Stimulated activated CD8-positive, alpha-beta memory T cell treated with anti-CD3 and anti-CD28 coated beads, Interleukin-4, amount 100 ng/mL, for 4 hours (primary cell): ENCODE results near the gene GRM3.

Source experiments
- DNase-seq, 2 donors: peaks; one replicate each; pipeline ENCODE4 v3.0.0-alpha.2; 2020; ENCODE audit warnings: low read depth in 2 of 2, low spot score in 1 of 2

Gene GRM3

DNA sequence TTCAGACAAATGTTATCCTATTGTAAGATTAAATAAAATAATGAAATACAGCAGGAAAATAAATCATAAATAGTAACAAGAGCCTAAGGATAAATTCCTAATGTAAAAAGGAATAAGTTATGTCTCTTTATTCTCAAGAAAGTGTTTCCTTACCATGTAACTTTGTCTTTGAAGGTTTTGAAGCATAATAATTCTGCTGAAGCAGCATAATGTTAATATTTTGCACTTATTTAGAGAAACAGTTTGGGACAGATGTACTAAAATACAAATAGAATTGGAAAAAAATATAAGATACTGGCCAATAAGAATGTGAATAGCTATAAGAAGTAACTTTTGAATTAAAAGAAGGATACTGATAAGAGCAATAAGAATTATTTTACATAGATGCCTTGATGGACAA lies 45.7 kb downstream of the GRM3 start:
- no peak for DNase-seq

DNA sequence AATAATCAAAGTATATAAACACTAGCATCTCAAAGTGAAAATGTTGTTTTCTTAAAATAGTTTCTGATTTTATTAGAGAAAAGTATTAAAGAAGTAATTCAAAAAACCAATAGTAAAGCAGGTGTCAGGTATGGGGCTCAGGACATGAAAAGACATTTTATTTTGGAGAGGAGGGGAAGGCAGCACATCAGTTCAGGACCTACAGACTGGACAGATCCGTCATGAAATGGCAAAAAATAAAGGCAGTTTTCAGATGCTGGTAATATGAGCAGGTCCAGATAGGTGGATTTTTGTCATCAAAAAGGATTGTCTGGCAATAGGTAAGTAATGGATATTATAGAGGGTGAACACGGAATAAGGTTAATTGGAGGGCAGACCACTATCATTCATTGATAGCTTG lies 49.0 kb downstream of the GRM3 start:
- no peak for DNase-seq

GRCh38 chr7:86706406-86706805 lies 62.7 kb downstream of the GRM3 start:
- DNase-seq = no peak

DNA sequence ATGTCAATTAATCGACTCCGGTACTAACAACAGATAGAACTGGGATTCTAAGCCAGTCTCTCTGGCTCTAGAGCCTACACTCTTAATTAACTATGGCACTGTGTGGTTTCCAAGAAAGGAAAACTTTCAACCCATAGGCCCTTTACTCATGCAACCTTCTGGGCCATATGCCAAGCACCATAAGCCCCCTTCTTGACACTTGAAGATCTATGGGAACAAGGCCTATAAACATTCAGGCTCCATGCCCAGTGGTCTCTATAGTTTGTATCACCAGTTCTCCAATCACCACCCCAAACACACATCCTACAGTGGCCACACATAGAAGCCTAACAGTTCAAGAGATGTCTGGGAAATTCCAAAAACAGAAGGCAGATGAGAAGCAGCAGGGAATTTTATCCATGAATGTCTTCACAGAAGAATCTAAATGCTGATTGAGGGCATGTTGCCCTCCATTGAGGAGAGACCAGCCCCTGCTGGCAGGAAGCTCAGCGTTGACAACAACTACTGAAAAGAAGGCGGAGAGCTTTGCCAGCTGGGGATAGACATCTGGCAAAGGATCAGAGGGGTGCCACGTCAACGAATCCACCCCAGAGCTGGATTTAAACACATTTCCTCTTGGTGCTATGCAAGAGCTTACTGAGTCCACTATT lies 64.4 kb downstream of the GRM3 start:
- no peak for DNase-seq

GRCh38 chr7:86720306-86720705 lies 76.6 kb downstream of the GRM3 start:
- DNase-seq = no peak

DNA sequence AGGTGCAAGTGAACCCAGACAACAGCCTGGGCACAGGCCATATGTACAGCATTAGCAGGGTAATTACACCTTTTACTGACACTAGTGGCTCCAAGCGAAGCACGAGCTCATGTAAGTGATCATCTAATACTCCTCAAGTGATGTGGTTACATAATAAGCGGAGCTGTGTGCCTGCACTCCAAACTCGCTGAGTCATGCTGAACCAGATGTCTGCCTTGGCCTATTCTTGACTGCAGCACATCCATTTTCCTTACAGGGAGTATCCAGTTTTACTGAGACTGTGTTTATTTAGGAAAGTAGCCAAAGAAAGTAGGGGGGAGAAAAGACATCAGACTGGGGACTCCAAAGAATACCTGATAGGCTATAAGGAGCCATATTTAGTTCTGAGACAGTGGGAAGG lies 90.1 kb downstream of the GRM3 start:
- no peak for DNase-seq

DNA sequence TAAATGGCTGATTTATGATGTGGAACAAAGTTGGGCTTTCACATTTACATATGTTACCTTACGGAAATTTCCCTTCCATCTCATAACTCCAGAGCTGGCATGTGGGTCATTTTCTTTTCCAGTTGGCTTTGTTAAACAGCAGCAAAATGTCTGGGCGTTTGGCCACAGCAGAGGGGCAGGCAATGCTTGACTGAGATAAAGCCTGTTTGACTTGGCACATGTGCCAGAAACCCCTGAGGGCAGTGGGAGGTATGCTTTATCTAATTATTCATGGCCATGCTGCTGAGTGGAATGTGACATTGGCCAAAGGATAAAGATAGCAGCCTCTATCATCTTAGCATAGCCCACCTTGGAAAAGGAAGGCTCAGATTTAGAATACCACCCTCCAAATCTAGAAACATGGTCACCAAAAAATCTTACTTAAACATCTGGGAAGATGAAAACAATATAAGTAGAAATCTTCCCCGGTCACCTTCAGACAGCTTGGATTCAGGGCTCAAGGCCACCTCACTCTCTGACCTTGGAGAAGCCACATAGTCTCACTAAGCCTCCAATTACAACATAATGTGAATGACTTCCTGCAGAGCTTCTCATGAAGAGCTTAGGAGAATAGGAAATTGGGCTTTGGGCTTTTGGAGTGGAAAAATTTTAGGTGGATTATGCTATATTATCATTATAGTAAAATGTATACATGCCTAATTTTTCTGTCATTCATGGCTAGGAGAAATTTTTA lies 101.5 kb downstream of the GRM3 start:
- DNase-seq = no peak

DNA sequence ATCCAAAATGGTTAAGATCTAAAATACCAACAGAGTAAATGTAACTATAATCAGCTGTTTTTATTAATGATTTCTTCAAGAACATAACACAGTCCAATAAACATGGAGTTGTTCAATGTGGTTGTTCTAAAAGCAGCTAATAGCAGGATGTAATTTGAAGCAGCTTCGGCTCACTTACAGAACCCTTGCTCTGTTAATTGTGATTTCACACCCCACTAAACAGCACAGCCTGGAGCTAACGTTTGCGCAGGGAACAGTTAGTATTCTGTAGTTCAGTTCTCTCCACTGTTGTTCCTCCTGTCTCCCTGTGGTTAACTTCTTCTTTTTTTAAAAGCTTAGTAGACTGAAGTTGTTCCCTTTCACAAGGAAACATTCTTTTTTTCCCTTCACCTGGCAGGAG lies 104.0 kb downstream of the GRM3 start:
- no peak for DNase-seq

GRCh38 chr7:86748201-86748600 lies 104.5 kb downstream of the GRM3 start:
- DNase-seq = no peak

- no peak for DNase-seq
Observed at GRCh38 chr7:86748843-86749719, 105.4 kb downstream of the GRM3 start.

GRCh38 chr7:86749741-86750665 lies 106.3 kb downstream of the GRM3 start:
- DNase-seq = no peak

- no peak for DNase-seq
Observed at GRCh38 chr7:86760236-86760635, 116.5 kb downstream of the GRM3 start.

GRCh38 chr7:86762129-86762528 lies 118.4 kb downstream of the GRM3 start:
- DNase-seq = no peak

GRCh38 chr7:86765931-86766330 lies 122.2 kb downstream of the GRM3 start:
- no peak for DNase-seq

DNA sequence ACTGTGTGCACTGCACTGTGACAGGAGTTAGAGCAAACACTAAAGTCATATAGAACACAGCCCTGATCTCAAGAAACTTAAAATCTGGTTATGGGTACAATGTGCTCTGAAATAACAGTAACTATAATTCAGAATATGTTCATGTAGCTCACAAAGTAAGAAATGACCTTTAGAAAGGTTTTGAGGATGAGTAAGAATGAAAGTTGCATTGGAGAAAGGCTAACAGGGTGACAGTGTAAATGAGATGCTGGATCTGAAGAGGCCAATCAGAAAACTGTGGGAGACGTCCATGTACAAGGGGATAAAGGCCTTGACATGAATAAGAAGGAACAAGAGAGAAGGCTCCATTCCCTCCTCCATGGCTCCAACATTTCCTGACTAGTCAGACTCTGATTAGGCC lies 124.7 kb downstream of the GRM3 start:
- no peak for DNase-seq

DNA sequence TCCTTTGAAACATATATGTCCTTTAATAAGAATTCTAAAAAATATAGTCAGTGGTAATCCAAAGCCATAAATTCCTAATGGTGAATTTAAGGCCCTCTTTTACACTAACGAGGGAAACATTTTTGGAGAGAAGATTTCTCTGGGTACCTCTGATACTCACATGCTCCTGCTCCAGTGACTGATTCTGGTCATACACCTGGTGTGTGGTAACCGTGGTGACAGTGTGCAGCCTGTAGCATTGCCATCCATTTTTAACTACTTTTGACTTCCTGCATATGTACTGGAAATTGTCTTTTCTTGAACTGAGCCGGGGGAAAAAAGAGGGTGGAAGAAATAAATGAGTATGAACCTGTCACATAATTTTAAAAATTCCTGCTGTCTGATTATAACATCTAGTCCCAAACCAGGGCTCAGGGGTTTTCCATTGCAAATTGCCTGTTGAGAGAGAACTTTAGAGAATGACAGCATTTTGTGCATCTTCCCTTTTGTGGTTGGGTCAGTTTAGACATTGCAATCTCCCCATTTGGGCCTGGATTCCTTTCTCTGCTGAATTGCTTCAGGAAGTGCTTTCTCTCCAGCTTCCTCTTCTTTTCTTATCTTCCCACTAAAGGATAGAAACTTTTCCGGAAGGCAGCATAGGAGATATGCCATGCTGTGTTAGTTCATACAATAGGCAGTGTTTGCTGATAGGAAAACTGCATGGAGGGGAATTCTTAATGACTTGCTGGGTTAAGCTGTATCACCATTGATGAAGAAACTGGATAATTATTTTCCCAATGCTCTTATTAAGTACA lies 125.5 kb downstream of the GRM3 start:
- no peak for DNase-seq

DNA sequence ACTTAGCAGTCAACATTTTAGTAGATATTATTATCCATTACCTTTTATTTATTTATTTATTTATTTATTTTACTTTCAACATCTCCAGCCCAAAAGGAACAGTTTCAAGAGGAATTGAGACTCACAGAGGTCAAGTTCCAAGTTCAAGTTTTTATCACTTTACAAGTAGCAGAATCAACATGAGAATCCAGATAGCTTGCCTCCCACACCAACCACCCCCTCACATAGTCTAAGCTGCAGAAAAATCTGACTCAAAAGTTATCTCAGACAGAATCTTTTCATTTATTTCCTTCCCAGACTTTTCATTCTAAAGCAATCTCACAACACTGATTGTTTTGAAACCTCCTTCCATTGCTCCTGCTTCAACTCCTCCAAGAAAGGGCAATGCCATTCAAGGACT lies 129.6 kb downstream of the GRM3 start:
- DNase-seq = no peak

- DNase-seq = no peak
Observed at GRCh38 chr7:86775203-86775602, 131.5 kb downstream of the GRM3 start.

DNA sequence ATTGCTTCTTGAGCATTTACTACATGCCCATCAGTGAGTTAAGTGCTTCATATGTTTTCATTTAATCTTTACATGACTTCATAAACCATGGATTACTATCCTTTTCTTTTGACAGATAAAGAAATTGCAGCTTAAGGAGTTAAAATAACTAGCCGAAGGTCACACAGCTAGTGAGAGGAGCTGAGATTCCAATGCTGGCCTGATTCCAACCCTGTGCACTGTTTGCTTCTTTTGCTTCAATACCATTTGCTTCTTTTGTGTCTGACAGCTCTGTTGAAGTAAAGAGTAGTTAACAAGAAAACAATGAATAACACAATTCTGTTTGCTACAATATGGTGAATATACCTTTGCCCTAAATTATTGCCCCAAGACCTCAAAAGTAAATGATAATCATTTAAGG lies 132.4 kb downstream of the GRM3 start:
- no peak for DNase-seq

DNA sequence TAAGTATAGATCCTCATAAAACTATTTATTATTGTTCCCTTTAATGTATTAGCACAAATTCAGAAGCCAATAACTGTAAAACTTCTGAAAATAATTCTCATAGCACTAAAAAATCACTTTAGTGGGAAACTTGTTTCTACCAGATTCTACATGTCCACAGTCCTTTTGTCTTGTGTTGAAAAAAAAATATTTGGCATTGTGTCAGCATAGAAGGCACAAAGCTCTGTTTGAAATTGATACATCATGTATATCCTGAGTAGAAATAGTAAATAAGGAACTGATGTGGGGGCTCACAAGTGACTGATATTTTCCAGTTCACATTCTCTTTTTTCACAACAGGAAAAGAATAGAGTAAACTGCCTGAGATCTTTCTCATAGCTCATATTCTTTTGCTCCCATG lies 134.6 kb downstream of the GRM3 start:
- no peak for DNase-seq
